ENCODE data around the gene BRSK1.

GRCh38 chr19:55353803-55354697, 70.3 kb downstream of the BRSK1 start:
- no peak for TF ChIP-seq CTCF (IDR thresholded peaks at IDR 0.05; ENCODE audit: control extremely low read depth in 1 of 3, insufficient read depth in 1 of 3, low read depth in 1 of 3, low read length in 3 of 3)
- TF ChIP-seq FOSL1 (IDR thresholded peaks at IDR 0.05; ENCODE audit: insufficient read depth, low read depth, low read length), result no peak
- TF ChIP-seq ZNF274 (IDR thresholded peaks at IDR 0.05; ENCODE audit: borderline replicate concordance, extremely low read depth, low read length), result no peak
- TF ChIP-seq POLR2A (IDR thresholded peaks at IDR 0.05; ENCODE audit: control extremely low read depth in 1 of 2, low read depth in 2 of 2, low read length in 2 of 2), result no peak; a peak in 1 of 3 replicates
